ENCODE results near the gene GULP1. TPM values are rescaled to one million over a fixed set of nuclear protein-coding genes. Genes with fewer than 3 reads are reported as not detected.

The GULP1 gene
- total and polyA plus RNA-seq, 2 donors, result 4.1 to 4.8 TPM

DNA sequence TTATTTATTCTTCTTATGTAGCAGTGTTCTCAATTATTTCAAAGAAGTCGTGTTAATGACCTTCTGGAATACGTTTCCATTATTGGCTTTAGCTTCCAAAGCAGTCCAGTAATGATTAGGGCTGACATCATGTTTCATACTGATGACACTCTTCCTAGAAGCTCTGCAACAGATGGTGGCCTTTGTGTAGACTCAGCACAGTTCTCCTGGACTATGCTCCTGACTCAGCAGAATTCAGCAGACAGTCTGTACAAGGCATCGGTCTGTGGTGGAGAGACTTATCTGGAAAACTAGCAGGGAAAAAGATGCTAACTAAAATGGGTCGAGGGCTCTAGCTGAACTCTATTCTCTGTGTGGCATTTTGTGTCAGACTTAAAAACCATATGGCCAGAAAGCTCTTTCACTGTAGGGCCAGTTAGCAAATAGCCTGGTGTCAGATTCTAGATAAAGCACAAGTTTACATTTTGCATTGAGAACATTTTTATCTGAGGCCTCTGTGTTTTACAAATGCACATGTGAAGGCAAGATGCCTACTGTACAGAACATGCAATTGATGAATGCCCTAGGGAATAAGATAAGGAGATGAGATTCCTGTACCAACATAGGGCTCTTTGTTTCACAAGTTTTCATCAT lies 35.1 kb downstream of the GULP1 start:
- DNase-seq (ENCODE audit: low read depth in 6 of 9, low spot score in 9 of 9), result no peak
- Histone ChIP-seq H3K4me1 (ENCODE audit: control insufficient read depth in 2 of 2, insufficient read depth in 2 of 2, low read length in 2 of 2) (no peaks in the 10 kb centered on the region), H3K9me3 (ENCODE audit: control insufficient read depth in 2 of 2, insufficient read depth in 1 of 2, low read length in 1 of 2) (no peaks in the 10 kb centered on the region), H3K27ac (ENCODE audit: low read depth in 1 of 2, low read length in 1 of 2) (no peak overlapping the region), H3K27me3 (ENCODE audit: control insufficient read depth in 2 of 2, insufficient read depth in 1 of 2, low read length in 1 of 2) (no peaks in the 10 kb centered on the region), H3K36me3 (ENCODE audit: control insufficient read depth in 2 of 2, insufficient read depth in 2 of 2, low read length in 1 of 2) (no peaks in the 10 kb centered on the region), H3K4me3 (ENCODE audit: low read length in 2 of 2) (no peak overlapping the region)
- 87% methylated on average over 4 of the region's 4 CpGs for WGBS

DNA sequence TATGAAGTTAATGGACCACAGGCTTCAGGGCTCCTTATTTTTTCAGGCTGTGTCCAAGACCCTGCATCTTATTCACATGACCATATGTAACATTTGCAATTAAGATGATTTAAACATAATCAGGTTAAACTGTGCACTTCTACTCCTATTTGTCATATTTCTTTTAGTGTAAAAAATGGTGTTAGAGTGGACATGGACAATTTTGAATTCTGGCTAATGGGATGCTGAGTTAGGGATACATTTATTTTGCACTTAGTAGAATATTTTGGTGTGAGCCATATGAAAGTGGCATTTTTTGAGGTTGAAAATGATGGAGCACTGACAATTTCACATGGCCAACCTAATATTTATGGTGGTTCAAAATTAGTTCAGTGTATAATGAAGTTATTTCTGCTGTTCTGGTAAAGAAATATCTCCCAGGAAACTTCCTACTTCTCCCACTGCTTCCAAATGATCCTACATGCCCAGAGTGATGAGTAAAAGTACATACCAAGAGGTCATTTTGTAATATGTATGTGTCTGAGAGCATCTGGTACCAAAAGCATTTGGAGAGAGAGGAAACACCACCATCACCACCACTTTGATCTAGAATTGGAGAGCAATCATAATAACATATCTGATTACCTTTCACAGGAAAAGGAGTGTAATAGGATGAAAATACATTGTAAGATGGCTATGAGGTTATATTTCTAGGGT lies 36.0 kb downstream of the GULP1 start:
- H3K27me3 ChIP-seq (ENCODE audit: control insufficient read depth in 2 of 2, insufficient read depth in 1 of 2, low read length in 1 of 2), result no peaks in the 10 kb centered on the region
- H3K4me1 ChIP-seq (ENCODE audit: control insufficient read depth in 2 of 2, insufficient read depth in 2 of 2, low read length in 2 of 2), result no peaks in the 10 kb centered on the region
- no peaks in the 10 kb centered on the region for H3K36me3 ChIP-seq (ENCODE audit: control insufficient read depth in 2 of 2, insufficient read depth in 2 of 2, low read length in 1 of 2)
- no peak overlapping the region for H3K27ac ChIP-seq (ENCODE audit: low read depth in 1 of 2, low read length in 1 of 2)
- no peak for DNase-seq (ENCODE audit: low read depth in 6 of 9, low spot score in 9 of 9)
- no peaks in the 10 kb centered on the region for H3K9me3 ChIP-seq (ENCODE audit: control insufficient read depth in 2 of 2, insufficient read depth in 1 of 2, low read length in 1 of 2)
- H3K4me3 ChIP-seq (ENCODE audit: low read length in 2 of 2), result no peak overlapping the region

- WGBS, result 93% methylated on average over 1 of the region's 1 CpG
- Histone ChIP-seq H3K36me3 (ENCODE audit: control insufficient read depth in 2 of 2, insufficient read depth in 2 of 2, low read length in 1 of 2) (no peaks in the 10 kb centered on the region), H3K9me3 (ENCODE audit: control insufficient read depth in 2 of 2, insufficient read depth in 1 of 2, low read length in 1 of 2) (no peaks in the 10 kb centered on the region), H3K27me3 (ENCODE audit: control insufficient read depth in 2 of 2, insufficient read depth in 1 of 2, low read length in 1 of 2) (no peaks in the 10 kb centered on the region), H3K4me1 (ENCODE audit: control insufficient read depth in 2 of 2, insufficient read depth in 2 of 2, low read length in 2 of 2) (no peaks in the 10 kb centered on the region), H3K27ac (ENCODE audit: low read depth in 1 of 2, low read length in 1 of 2) (no peak overlapping the region), H3K4me3 (ENCODE audit: low read length in 2 of 2) (no peak overlapping the region)
- no peak for DNase-seq (ENCODE audit: low read depth in 6 of 9, low spot score in 9 of 9)
Measured at GRCh38 chr2:188328419-188328818, 36.7 kb downstream of the GULP1 start.

GRCh38 chr2:188330316-188331053 lies 38.8 kb downstream of the GULP1 start:
- H3K27ac ChIP-seq (ENCODE audit: low read depth in 1 of 2, low read length in 1 of 2), result no peak overlapping the region
- no peak overlapping the region for H3K4me3 ChIP-seq (ENCODE audit: low read length in 2 of 2)
- H3K27me3 ChIP-seq (ENCODE audit: control insufficient read depth in 2 of 2, insufficient read depth in 1 of 2, low read length in 1 of 2), result no peaks in the 10 kb centered on the region
- no peaks in the 10 kb centered on the region for H3K36me3 ChIP-seq (ENCODE audit: control insufficient read depth in 2 of 2, insufficient read depth in 2 of 2, low read length in 1 of 2)
- no peaks in the 10 kb centered on the region for H3K9me3 ChIP-seq (ENCODE audit: control insufficient read depth in 2 of 2, insufficient read depth in 1 of 2, low read length in 1 of 2)
- WGBS, result 96% methylated on average over 2 of the region's 2 CpGs
- H3K4me1 ChIP-seq (ENCODE audit: control insufficient read depth in 2 of 2, insufficient read depth in 2 of 2, low read length in 2 of 2), result no peaks in the 10 kb centered on the region
- no peak for DNase-seq (ENCODE audit: low read depth in 6 of 9, low spot score in 9 of 9)

- WGBS, result 97% methylated on average over 2 of the region's 2 CpGs
- no peak for DNase-seq (ENCODE audit: low read depth in 6 of 9, low spot score in 9 of 9)
- H3K27me3 ChIP-seq (ENCODE audit: control insufficient read depth in 2 of 2, insufficient read depth in 1 of 2, low read length in 1 of 2), result no peaks in the 10 kb centered on the region
- no peak overlapping the region for H3K4me3 ChIP-seq (ENCODE audit: low read length in 2 of 2)
- no peaks in the 10 kb centered on the region for H3K9me3 ChIP-seq (ENCODE audit: control insufficient read depth in 2 of 2, insufficient read depth in 1 of 2, low read length in 1 of 2)
- H3K27ac ChIP-seq (ENCODE audit: low read depth in 1 of 2, low read length in 1 of 2), result no peak overlapping the region
- H3K4me1 ChIP-seq (ENCODE audit: control insufficient read depth in 2 of 2, insufficient read depth in 2 of 2, low read length in 2 of 2), result no peaks in the 10 kb centered on the region
- no peaks in the 10 kb centered on the region for H3K36me3 ChIP-seq (ENCODE audit: control insufficient read depth in 2 of 2, insufficient read depth in 2 of 2, low read length in 1 of 2)
Measured at GRCh38 chr2:188332619-188333018, 40.9 kb downstream of the GULP1 start.

DNA sequence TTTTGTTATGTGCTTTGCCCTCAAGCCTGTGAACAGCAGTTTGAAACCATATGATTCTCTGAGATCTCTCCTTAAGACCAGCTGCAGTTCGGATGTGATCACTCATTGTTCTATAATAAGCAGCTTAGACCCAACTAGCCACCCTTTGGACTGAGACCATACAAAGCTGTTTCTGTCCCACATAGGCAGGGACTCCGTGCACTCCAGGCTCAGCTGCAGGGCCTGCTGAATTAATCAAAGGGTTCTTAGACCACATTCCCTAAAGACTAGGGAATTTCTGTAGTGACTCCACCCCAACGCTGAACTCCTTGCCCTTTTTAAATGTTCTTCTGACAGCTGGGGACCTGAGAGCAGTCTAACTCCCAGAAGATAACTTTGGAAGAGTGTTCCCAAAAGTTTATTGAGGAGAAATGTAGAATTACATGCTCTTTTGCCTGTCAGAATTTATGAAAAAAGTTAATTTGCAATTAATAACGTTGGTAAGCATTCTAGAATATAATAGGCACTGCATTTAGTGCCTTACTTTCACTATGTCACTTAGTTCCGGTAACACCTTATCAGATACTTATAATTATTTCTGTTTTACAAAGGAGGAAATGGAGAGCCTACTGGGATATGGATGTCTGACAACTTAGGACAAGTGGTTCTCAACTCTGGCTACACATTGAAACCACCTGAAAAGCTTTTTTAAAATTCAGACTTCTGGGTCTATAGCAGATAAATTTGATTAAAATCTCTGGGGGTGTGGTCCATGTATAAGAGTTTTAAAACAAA lies 42.3 kb downstream of the GULP1 start:
- H3K36me3 ChIP-seq (ENCODE audit: control insufficient read depth in 2 of 2, insufficient read depth in 2 of 2, low read length in 1 of 2), result no peaks in the 10 kb centered on the region
- no peak for DNase-seq (ENCODE audit: low read depth in 6 of 9, low spot score in 9 of 9)
- H3K27me3 ChIP-seq (ENCODE audit: control insufficient read depth in 2 of 2, insufficient read depth in 1 of 2, low read length in 1 of 2), result no peaks in the 10 kb centered on the region
- no peak overlapping the region for H3K27ac ChIP-seq (ENCODE audit: low read depth in 1 of 2, low read length in 1 of 2)
- H3K9me3 ChIP-seq (ENCODE audit: control insufficient read depth in 2 of 2, insufficient read depth in 1 of 2, low read length in 1 of 2), result no peaks in the 10 kb centered on the region
- WGBS, result 81% methylated on average over 5 of the region's 5 CpGs
- H3K4me1 ChIP-seq (ENCODE audit: control insufficient read depth in 2 of 2, insufficient read depth in 2 of 2, low read length in 2 of 2), result no peaks in the 10 kb centered on the region
- no peak overlapping the region for H3K4me3 ChIP-seq (ENCODE audit: low read length in 2 of 2)

DNA sequence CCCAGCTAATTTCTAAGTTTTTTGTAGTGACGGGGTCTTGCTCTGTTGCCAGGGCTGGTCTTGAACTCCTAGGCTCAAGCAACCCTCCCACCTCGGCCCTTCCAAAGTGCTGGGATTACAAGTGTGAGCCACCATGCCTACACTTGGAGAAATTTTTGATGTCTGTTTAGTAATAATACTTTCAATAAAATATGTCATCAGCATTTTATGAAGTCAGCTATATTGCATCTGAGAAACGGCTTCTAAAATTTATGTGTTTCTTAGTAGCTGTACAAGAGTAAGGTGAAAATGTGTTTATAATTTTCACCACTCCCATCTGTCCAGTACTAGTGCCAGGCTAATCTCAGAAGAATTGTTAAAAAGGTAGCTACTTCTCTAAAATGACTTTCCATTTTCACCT lies 46.8 kb downstream of the GULP1 start:
- Histone ChIP-seq H3K36me3 (ENCODE audit: control insufficient read depth in 2 of 2, insufficient read depth in 2 of 2, low read length in 1 of 2) (no peaks in the 10 kb centered on the region), H3K9me3 (ENCODE audit: control insufficient read depth in 2 of 2, insufficient read depth in 1 of 2, low read length in 1 of 2) (no peaks in the 10 kb centered on the region), H3K27ac (ENCODE audit: low read depth in 1 of 2, low read length in 1 of 2) (no peak overlapping the region), H3K4me3 (ENCODE audit: low read length in 2 of 2) (no peak overlapping the region), H3K4me1 (ENCODE audit: control insufficient read depth in 2 of 2, insufficient read depth in 2 of 2, low read length in 2 of 2) (no peaks in the 10 kb centered on the region), H3K27me3 (ENCODE audit: control insufficient read depth in 2 of 2, insufficient read depth in 1 of 2, low read length in 1 of 2) (no peaks in the 10 kb centered on the region)
- 93% methylated on average over 3 of the region's 3 CpGs for WGBS
- DNase-seq (ENCODE audit: low read depth in 6 of 9, low spot score in 9 of 9), result no peak

DNA sequence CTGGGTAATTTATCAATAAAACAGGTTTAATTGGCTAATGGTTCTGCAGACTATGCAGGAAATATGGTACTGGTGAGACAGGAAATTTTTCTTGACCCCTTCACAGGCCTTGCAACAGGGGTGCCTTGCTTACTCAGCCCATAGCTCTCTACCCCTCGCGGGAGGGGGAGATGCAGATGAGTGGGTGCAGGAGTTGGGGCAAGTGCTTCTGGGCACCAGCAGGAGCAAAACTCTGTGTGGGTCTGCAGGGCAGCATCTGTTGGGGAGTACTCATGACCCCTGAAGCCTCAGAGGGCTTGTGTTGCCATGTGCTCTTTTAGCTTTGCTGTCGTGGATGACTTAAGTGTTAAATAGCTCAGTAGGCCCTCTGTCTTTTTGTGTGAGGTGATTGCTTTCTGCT lies 48.6 kb downstream of the GULP1 start:
- Histone ChIP-seq H3K4me3 (ENCODE audit: low read length in 2 of 2) (no peak overlapping the region), H3K36me3 (ENCODE audit: control insufficient read depth in 2 of 2, insufficient read depth in 2 of 2, low read length in 1 of 2) (no peaks in the 10 kb centered on the region), H3K27ac (ENCODE audit: low read depth in 1 of 2, low read length in 1 of 2) (no peak overlapping the region), H3K27me3 (ENCODE audit: control insufficient read depth in 2 of 2, insufficient read depth in 1 of 2, low read length in 1 of 2) (no peaks in the 10 kb centered on the region), H3K9me3 (ENCODE audit: control insufficient read depth in 2 of 2, insufficient read depth in 1 of 2, low read length in 1 of 2) (no peaks in the 10 kb centered on the region), H3K4me1 (ENCODE audit: control insufficient read depth in 2 of 2, insufficient read depth in 2 of 2, low read length in 2 of 2) (no peaks in the 10 kb centered on the region)
- DNase-seq (ENCODE audit: low read depth in 6 of 9, low spot score in 9 of 9), result no peak
- 92% methylated on average over 3 of the region's 3 CpGs for WGBS

DNA sequence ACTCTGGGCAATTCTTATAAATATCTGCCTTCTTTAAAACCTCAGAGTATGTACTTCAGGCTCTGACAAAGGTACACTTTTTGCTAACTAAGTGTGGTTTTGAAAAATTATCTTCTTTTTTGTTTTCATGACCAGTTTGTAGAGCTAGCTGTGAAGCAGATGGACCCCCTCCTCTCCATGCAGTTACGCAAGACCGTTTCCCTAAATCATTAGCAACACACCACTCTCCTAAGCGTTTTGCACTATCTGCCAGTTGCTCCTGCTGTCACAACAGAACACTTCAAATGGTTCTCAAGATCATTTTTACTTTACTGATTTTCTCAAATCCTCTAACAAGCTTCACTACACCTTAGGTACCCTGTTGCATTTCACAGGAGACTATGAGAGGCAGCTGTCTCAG lies 53.3 kb downstream of the GULP1 start:
- H3K4me3 ChIP-seq (ENCODE audit: low read length in 2 of 2), result no peak overlapping the region
- WGBS, result 78% methylated on average over 3 of the region's 3 CpGs
- H3K9me3 ChIP-seq (ENCODE audit: control insufficient read depth in 2 of 2, insufficient read depth in 1 of 2, low read length in 1 of 2), result no peaks in the 10 kb centered on the region
- DNase-seq (ENCODE audit: low read depth in 6 of 9, low spot score in 9 of 9), result no peak
- H3K4me1 ChIP-seq (ENCODE audit: control insufficient read depth in 2 of 2, insufficient read depth in 2 of 2, low read length in 2 of 2), result no peaks in the 10 kb centered on the region
- no peaks in the 10 kb centered on the region for H3K36me3 ChIP-seq (ENCODE audit: control insufficient read depth in 2 of 2, insufficient read depth in 2 of 2, low read length in 1 of 2)
- H3K27ac ChIP-seq (ENCODE audit: low read depth in 1 of 2, low read length in 1 of 2), result no peak overlapping the region
- H3K27me3 ChIP-seq (ENCODE audit: control insufficient read depth in 2 of 2, insufficient read depth in 1 of 2, low read length in 1 of 2), result no peaks in the 10 kb centered on the region

Data from thymus (tissue), 11 donors.